GM19025 (cell line): ENCODE results near the gene THEMIS.

Experiments used
- ATAC-seq: cut with Tn5 transposase; IDR thresholded peaks from one replicate; pipeline ENCODE4 v1.9.1; 2021; ENCODE audit warnings: mild to moderate bottlenecking, low read depth, moderate library complexity; ENCODE audit not compliant: unreplicated experiment

The THEMIS gene

GRCh38 chr6:127866766-127867165 lies 34.1 kb downstream of the THEMIS start:
- ATAC-seq: no peak

GRCh38 chr6:127865108-127865507 lies 35.8 kb downstream of the THEMIS start:
- no peak for ATAC-seq

GRCh38 chr6:127864701-127865100 lies 36.2 kb downstream of the THEMIS start:
- ATAC-seq: no peak

- ATAC-seq: no peak
These were observed 40.1 kb downstream of the THEMIS start for GRCh38 chr6:127860723-127861122.

GRCh38 chr6:127859956-127860355 lies 40.9 kb downstream of the THEMIS start:
- no peak for ATAC-seq

GRCh38 chr6:127858727-127859391 lies 42.0 kb downstream of the THEMIS start:
- no peak for ATAC-seq

- ATAC-seq: no peak
These were observed 43.7 kb downstream of the THEMIS start for GRCh38 chr6:127857051-127857637.

GRCh38 chr6:127855542-127856159 lies 45.2 kb downstream of the THEMIS start:
- ATAC-seq: no peak

GRCh38 chr6:127854009-127854408 lies 46.8 kb downstream of the THEMIS start:
- no peak for ATAC-seq

- no peak for ATAC-seq
These were observed 49.7 kb downstream of the THEMIS start for GRCh38 chr6:127851197-127851596.

GRCh38 chr6:127845242-127845641 lies 55.6 kb downstream of the THEMIS start:
- no peak for ATAC-seq

GRCh38 chr6:127844529-127844928 lies 56.3 kb downstream of the THEMIS start:
- no peak for ATAC-seq

- no peak for ATAC-seq
These were observed 57.3 kb downstream of the THEMIS start for GRCh38 chr6:127843582-127843981.

- no peak for ATAC-seq
These were observed 58.3 kb downstream of the THEMIS start for GRCh38 chr6:127842562-127842961.

GRCh38 chr6:127841811-127842210 lies 59.0 kb downstream of the THEMIS start:
- ATAC-seq: no peak

GRCh38 chr6:127834136-127834535 lies 66.7 kb downstream of the THEMIS start:
- ATAC-seq: no peak

- ATAC-seq: no peak
These were observed 67.5 kb downstream of the THEMIS start for GRCh38 chr6:127833336-127833735.

- ATAC-seq: no peak
These were observed 68.5 kb downstream of the THEMIS start for GRCh38 chr6:127832381-127832780.

- no peak for ATAC-seq
These were observed 76.8 kb downstream of the THEMIS start for GRCh38 chr6:127824061-127824460.

- ATAC-seq: no peak
These were observed 79.4 kb downstream of the THEMIS start for GRCh38 chr6:127821431-127821830.

- no peak for ATAC-seq
These were observed 82.7 kb downstream of the THEMIS start for GRCh38 chr6:127818149-127818548.

GRCh38 chr6:127816643-127817042 lies 84.2 kb downstream of the THEMIS start:
- ATAC-seq: no peak
